ENCODE data around the gene HOGA1. TPM values are rescaled to one million over a fixed set of nuclear protein-coding genes. Genes with fewer than 3 reads are reported as not detected.
A peak's percentile ranks its signal among the peaks of the same experiment; 100 is the strongest.

HOGA1 gene
- total and polyA plus RNA-seq, 8 donors, result 7.2 to 20.5 (median 9.5) TPM

GRCh38 chr10:97590748-97591495, 6.7 kb downstream of the HOGA1 start:
- intact Hi-C loops (cut with DNase I), result no loop called here
- WGBS, 2 donors, result 54 to 58% methylated on average over 5 of the region's 5 CpGs
- no peak for FAIRE-seq
- Histone ChIP-seq H3K9me3 (no peaks in the 10 kb centered on the region), H3K27ac (no peak overlapping the region), H3K4me3 (no peak overlapping the region), H3K36me3 (no peaks in the 10 kb centered on the region), H3K27me3 (no peaks in the 10 kb centered on the region), H3K4me1 (no peaks in the 10 kb centered on the region)
- no peak for DNase-seq
- ATAC-seq, result no peak
- TF ChIP-seq CTCF (IDR thresholded peaks at IDR 0.05), result no peak

- Histone ChIP-seq H3K9me3 (no peaks in the 10 kb centered on the region), H3K27me3 (no peaks in the 10 kb centered on the region), H3K4me1 (peaks cover 0 to 3% (median 0%) of the 10 kb centered on the region in 3 donors), H3K36me3 (no peaks in the 10 kb centered on the region), H3K4me3 (no peak overlapping the region), H3K27ac (peak overlapping the region in 3 of 4 donors; percentile 14 to 33 (median 22))
- WGBS, 2 donors, result 64 to 67% methylated on average over 4 of the region's 4 CpGs
- ATAC-seq (peak in 2 of 4 donors; percentile 16 to 26), FAIRE-seq (no peak), DNase-seq (no peak)
- TF ChIP-seq CTCF (IDR thresholded peaks at IDR 0.05), result no peak
- intact Hi-C loops (cut with DNase I), result no loop called here
Measured at GRCh38 chr10:97593421-97593820, 9.2 kb downstream of the HOGA1 start.

GRCh38 chr10:97596101-97597082, 12.2 kb downstream of the HOGA1 start:
- no peak overlapping the region for H3K4me3 ChIP-seq
- no peaks in the 10 kb centered on the region for H3K27me3 ChIP-seq
- peak overlapping the region in 2 of 4 donors; percentile 63 to 69 for H3K27ac ChIP-seq
- DNase-seq, result peak in 1 of 6 donors; percentile 43
- H3K36me3 ChIP-seq, result no peaks in the 10 kb centered on the region
- peak; percentile 79 to 89 (median 84) for ATAC-seq
- FAIRE-seq, result no peak
- H3K4me1 ChIP-seq, result peaks cover 0 to 3% (median 0%) of the 10 kb centered on the region in 3 donors
- WGBS, 2 donors, result 47 to 53% methylated on average over 10 of the region's 10 CpGs
- intact Hi-C loops (cut with DNase I), result no loop called here
- TF ChIP-seq CTCF (IDR thresholded peaks at IDR 0.05), result no peak
- H3K9me3 ChIP-seq, result no peaks in the 10 kb centered on the region

GRCh38 chr10:97597778-97598177, 13.6 kb downstream of the HOGA1 start:
- peak overlapping the region in 1 of 4 donors; percentile 69 for H3K27ac ChIP-seq
- 91 to 92% methylated on average over 2 of the region's 2 CpGs for WGBS, 2 donors
- H3K4me3 ChIP-seq, result no peak overlapping the region
- FAIRE-seq (no peak), DNase-seq (no peak), ATAC-seq (no peak)
- no peaks in the 10 kb centered on the region for H3K9me3 ChIP-seq
- no peak for TF ChIP-seq CTCF (IDR thresholded peaks at IDR 0.05)
- no peaks in the 10 kb centered on the region for H3K36me3 ChIP-seq
- H3K27me3 ChIP-seq, result no peaks in the 10 kb centered on the region
- intact Hi-C loops (cut with DNase I), result no loop called here
- H3K4me1 ChIP-seq, result peaks cover 0 to 3% (median 0%) of the 10 kb centered on the region in 3 donors

Measured in pancreas (tissue), 10 donors.